K562 (cell line): Measurements from ENCODE around the gene YJEFN3. TPM values are rescaled to one million over a fixed set of nuclear protein-coding genes. Genes with fewer than 3 reads are reported as not detected.
A peak's percentile ranks its signal among the peaks of the same experiment; 100 is the strongest.

Experiments
- ATAC-seq: fragments of 200-7000 bp; cut with Tn5 transposase; 3 replicates; pipeline ENCODE4 v1.9.1; 2020; ENCODE audit warnings: moderate library complexity
- BruUV-seq: library from RNA; stranded (reverse); fragments of 400-500 nt; replicated peaks from 2 replicates; lab custom pipeline; 2021; lab: Mats Ljungman, UMichigan
- CTCF ChIA-PET: fragments of 300-600 bp; formaldehyde crosslinking; extraction: SDS; loops from one replicate; lab custom pipeline; 2021; ENCODE audit warnings: low intra/inter-chr PET ratio; lab: Yijun Ruan, JAX
- POLR2A ChIA-PET: fragments of 300-600, 350-650 bp; sonication (Branson Sonifier 250); formaldehyde crosslinking; extraction: SDS; loops from one replicate; lab custom pipeline; 2021; ENCODE audit warnings: antibody characterized with exemption, inconsistent platforms; lab: Yijun Ruan, JAX
- DNase-seq, 4 experiments: peaks; one replicate each; pipeline versions ENCODE4 v3.0.0 to v3.0.0-alpha.2; 2011 to 2018; ENCODE audit warnings: low spot score in 3 of 4, mixed read lengths in 3 of 4; ENCODE audit errors: extremely low read depth in 1 of 4
- FAIRE-seq: peaks from 2 replicates; lab custom pipeline; 2011; peaks lifted over from hg19 to GRCh38; lab: Jason Lieb, UNC
- H2AFZ ChIP-seq: 2 replicates; pipeline ENCODE4 v1.6.0; 2011; ENCODE audit warnings: low read depth, low read length, control low read depth, inconsistent platforms
- H3K27ac ChIP-seq: fragments of 200-600 bp; 3 replicates; pipeline ENCODE4 v1.8.0; 2011; ENCODE audit warnings: low read depth, mild to moderate bottlenecking, control low read depth, inconsistent platforms, low read length, moderate library complexity, mixed read lengths; ENCODE audit errors: extremely low read depth
- H3K27me3 ChIP-seq, 2 experiments: fragments of 300-600 bp in 1 of 2; 2 replicates in 1 of 2; 3 replicates in 1 of 2; pipeline versions ENCODE4 v1.6.0 to v1.8.0; 2011; ENCODE audit warnings: inconsistent platforms in 2 of 2, low read length in 2 of 2, mild to moderate bottlenecking in 1 of 2, mixed read lengths in 1 of 2, moderate library complexity in 1 of 2; ENCODE audit not compliant: control insufficient read depth in 2 of 2, insufficient read depth in 2 of 2
- H3K36me3 ChIP-seq: fragments of 300-600 bp; 3 replicates; pipeline ENCODE4 v1.8.0; 2011; ENCODE audit warnings: mild to moderate bottlenecking, low read length, inconsistent platforms; ENCODE audit not compliant: control insufficient read depth, insufficient read depth
- H3K4me1 ChIP-seq, 2 experiments: fragments of 200-600 bp in 1 of 2; replicated peaks in 1 of 2; 2 replicates in 1 of 2; 3 replicates in 1 of 2; pipeline versions ENCODE4 v1.5.1 to v1.8.0; 2011; ENCODE audit warnings: inconsistent platforms in 2 of 2, low read length in 2 of 2, mild to moderate bottlenecking in 1 of 2, mixed read lengths in 1 of 2, moderate library complexity in 1 of 2; ENCODE audit not compliant: control insufficient read depth in 2 of 2, insufficient read depth in 2 of 2
- H3K4me2 ChIP-seq: 2 replicates; pipeline ENCODE4 v1.6.1; 2011; ENCODE audit warnings: low read length, control low read depth, inconsistent platforms, mixed read lengths; ENCODE audit not compliant: insufficient read depth
- H3K4me3 ChIP-seq: fragments of 200-600 bp; sonication (generic), shearing (Covaris generic); 2 replicates; pipeline ENCODE4 v1.5.1; 2016; ENCODE audit warnings: control low read depth, inconsistent platforms
- H3K79me2 ChIP-seq: fragments of 200-600 bp; 3 replicates; pipeline ENCODE4 v1.8.0; 2011; ENCODE audit warnings: low read length, inconsistent platforms; ENCODE audit not compliant: control insufficient read depth, insufficient read depth
- H3K9ac ChIP-seq, 2 experiments: 2 replicates each; pipeline versions ENCODE4 v1.6.0 to v1.6.1; 2011; ENCODE audit warnings: low read depth in 2 of 2, low read length in 2 of 2, control low read depth in 1 of 2, inconsistent platforms in 1 of 2, mild to moderate bottlenecking in 1 of 2, mixed read lengths in 1 of 2; ENCODE audit not compliant: insufficient read depth in 1 of 2
- H3K9me1 ChIP-seq: one replicate; pipeline ENCODE4 v1.6.0; 2011; ENCODE audit warnings: inconsistent platforms, mild to moderate bottlenecking, low read length, moderate library complexity; ENCODE audit not compliant: control insufficient read depth, insufficient read depth
- H3K9me3 ChIP-seq: replicated peaks from 2 replicates; pipeline ENCODE4 v1.5.1; 2011; ENCODE audit warnings: low read depth, low read length, inconsistent platforms; ENCODE audit not compliant: control insufficient read depth, insufficient read depth
- H4K20me1 ChIP-seq: replicated peaks from 2 replicates; pipeline ENCODE4 v1.6.1; 2011; ENCODE audit warnings: low read length, inconsistent platforms, mixed read lengths; ENCODE audit not compliant: control insufficient read depth, insufficient read depth
- CBX5 ChIP-seq: IDR thresholded peaks from 2 replicates; pipeline ENCODE4 v1.6.1; 2014; ENCODE audit warnings: low read depth, borderline replicate concordance
- EGR1 ChIP-seq: fragments of 450-650 bp; conservative IDR thresholded peaks from 2 replicates; pipeline ENCODE4 v1.6.1; 2017; ENCODE audit warnings: mild to moderate bottlenecking
- MAZ ChIP-seq, 2 experiments: fragments of 450-650 bp in 1 of 2; sonication (generic) in 1 of 2; formaldehyde crosslinking; IDR thresholded peaks in 1 of 2; conservative IDR thresholded peaks in 1 of 2; 2 replicates each; pipeline versions ENCODE4 v1.4.0 to v1.5.0; 2020; ENCODE audit warnings: mild to moderate bottlenecking in 1 of 2, missing genetic modification reagents in 1 of 2
- MIER1 ChIP-seq: fragments of 450-650 bp; IDR thresholded peaks from 2 replicates; pipeline ENCODE4 v1.6.1; 2016; ENCODE audit warnings: antibody characterized with exemption, mild to moderate bottlenecking, low read depth
- NRF1 ChIP-seq, 2 experiments: fragments of 450-650 bp; IDR thresholded peaks in 1 of 2; conservative IDR thresholded peaks in 1 of 2; 2 replicates each; pipeline ENCODE4 v1.6.1; 2014; ENCODE audit warnings: mild to moderate bottlenecking in 2 of 2
- PHF8 ChIP-seq: fragments of 200-600 bp; sonication (generic); IDR thresholded peaks from 2 replicates; pipeline ENCODE4 v1.6.1; 2012; ENCODE audit warnings: mixed run types, mild to moderate bottlenecking, inconsistent platforms, low read length, moderate library complexity, borderline replicate concordance
- POLR2G ChIP-seq: fragments of 200-400 bp; formaldehyde crosslinking; IDR thresholded peaks from 2 replicates; pipeline ENCODE4 v1.6.1; 2017; ENCODE audit warnings: low read depth, mild to moderate bottlenecking, antibody characterized with exemption, low read length, moderate library complexity
- SIX5 ChIP-seq, 2 experiments: IDR thresholded peaks; 2 replicates each; pipeline ENCODE4 v1.6.1; 2011; ENCODE audit warnings: low read length in 2 of 2, borderline replicate concordance in 1 of 2, low read depth in 1 of 2, mild to moderate bottlenecking in 1 of 2, moderate library complexity in 1 of 2; ENCODE audit not compliant: insufficient read depth in 1 of 2
- SPI1 ChIP-seq: IDR thresholded peaks from 2 replicates; pipeline ENCODE4 v1.6.1; 2011; ENCODE audit warnings: low read depth, low read length, control low read depth, borderline replicate concordance
- ZC3H11A ChIP-seq: IDR thresholded peaks from 2 replicates; pipeline ENCODE4 v1.6.1; 2012; ENCODE audit warnings: low read depth, low read length, improper control_type of control experiment
- ZNF263 ChIP-seq: sonication (generic); formaldehyde crosslinking; IDR thresholded peaks from 2 replicates; pipeline ENCODE4 v1.8.0; 2022; ENCODE audit warnings: mild to moderate bottlenecking, missing genetic modification reagents, borderline replicate concordance
- ZNF778 ChIP-seq: fragments of 450-650 bp; formaldehyde crosslinking; IDR thresholded peaks from 2 replicates; pipeline ENCODE4 v1.4.0; 2020; ENCODE audit warnings: mild to moderate bottlenecking, moderate library complexity
- WGBS: fragments of 100-300 bp; shearing (Covaris generic); methylation state at CpG from one replicate; pipeline ENCODE4 v1.1.6; 2016; ENCODE audit warnings: low coverage, mixed read lengths; ENCODE audit not compliant: insufficient coverage; ENCODE audit errors: missing lambda C conversion rate; 5-methylcytosine and 5-hydroxymethylcytosine counted together
- in situ Hi-C: fragments of 300-500 bp; cut with MboI; formaldehyde crosslinking; loops from 4 replicates; pipeline ENCODE4 v1.15.0; 2018; ENCODE audit warnings: inconsistent platforms, mixed read lengths
- intact Hi-C: fragments of 100-400 bp; cut with micrococcal nuclease; formaldehyde crosslinking; loops from 2 replicates; pipeline ENCODE4 v1.14.2; 2022
- polyA plus RNA-seq, 8 experiments: library from polyadenylated mRNA; depleted of rRNA in 4 of 8; stranded (reverse) in 5 of 8; unstranded in 3 of 8; fragments of >200 nt; fragmentation: Nextera tagmentation in 2 of 8; fragmentation: Illumina TruSeq in 1 of 8; extraction: Ambion mirVana in 2 of 8; extraction: Trizol in 1 of 8; gene quantifications; 2 replicates each; pipeline versions ENCODE4 v1.2.1 to v1.2.3, GENCODE V29; 2011 to 2014; ENCODE audit warnings: inconsistent platforms in 1 of 8, missing spikeins in 1 of 8
- total RNA-seq, 7 experiments: library from RNA; depleted of rRNA in 6 of 7; stranded (reverse); fragments of >200 nt in 6 of 7; fragmentation: Illumina TruSeq in 2 of 7; extraction: Trizol in 2 of 7; gene quantifications; 2 replicates each; pipeline versions ENCODE4 v1.2.1 to v1.2.3, GENCODE V29; 2011 to 2021; ENCODE audit warnings: low replicate concordance in 1 of 7
- TF ChIP-seq, protein P1 (sequence below), 3 experiments: IDR thresholded peaks in 2 of 3; conservative IDR thresholded peaks in 1 of 3; 2 replicates each; pipeline ENCODE4 v1.5.1; 2011 to 2012; ENCODE audit warnings: low read length in 3 of 3, mild to moderate bottlenecking in 3 of 3, control low read depth in 2 of 3, improper control_type of control experiment in 1 of 3, inconsistent platforms in 1 of 3, low read depth in 1 of 3, mixed read lengths in 1 of 3, moderate library complexity in 1 of 3; ENCODE audit not compliant: insufficient read depth in 2 of 3
- TF ChIP-seq, protein P2 (sequence below): sonication (generic); formaldehyde crosslinking; IDR thresholded peaks from 2 replicates; pipeline ENCODE4 v1.8.0; 2022; ENCODE audit warnings: missing genetic modification reagents, mild to moderate bottlenecking, moderate library complexity, borderline replicate concordance
- TF ChIP-seq, protein P3 (sequence below): fragments of 450-650 bp; IDR thresholded peaks from 2 replicates; pipeline ENCODE4 v1.6.1; 2016

YJEFN3 gene
- total and polyA plus RNA-seq, 9 of the 15 experiments (the other 6 are each of a cell fraction or from before 2014, with no cell fraction given), result 0.04 to 5.8 (median 1.3) TPM; not detected in 1

DNA sequence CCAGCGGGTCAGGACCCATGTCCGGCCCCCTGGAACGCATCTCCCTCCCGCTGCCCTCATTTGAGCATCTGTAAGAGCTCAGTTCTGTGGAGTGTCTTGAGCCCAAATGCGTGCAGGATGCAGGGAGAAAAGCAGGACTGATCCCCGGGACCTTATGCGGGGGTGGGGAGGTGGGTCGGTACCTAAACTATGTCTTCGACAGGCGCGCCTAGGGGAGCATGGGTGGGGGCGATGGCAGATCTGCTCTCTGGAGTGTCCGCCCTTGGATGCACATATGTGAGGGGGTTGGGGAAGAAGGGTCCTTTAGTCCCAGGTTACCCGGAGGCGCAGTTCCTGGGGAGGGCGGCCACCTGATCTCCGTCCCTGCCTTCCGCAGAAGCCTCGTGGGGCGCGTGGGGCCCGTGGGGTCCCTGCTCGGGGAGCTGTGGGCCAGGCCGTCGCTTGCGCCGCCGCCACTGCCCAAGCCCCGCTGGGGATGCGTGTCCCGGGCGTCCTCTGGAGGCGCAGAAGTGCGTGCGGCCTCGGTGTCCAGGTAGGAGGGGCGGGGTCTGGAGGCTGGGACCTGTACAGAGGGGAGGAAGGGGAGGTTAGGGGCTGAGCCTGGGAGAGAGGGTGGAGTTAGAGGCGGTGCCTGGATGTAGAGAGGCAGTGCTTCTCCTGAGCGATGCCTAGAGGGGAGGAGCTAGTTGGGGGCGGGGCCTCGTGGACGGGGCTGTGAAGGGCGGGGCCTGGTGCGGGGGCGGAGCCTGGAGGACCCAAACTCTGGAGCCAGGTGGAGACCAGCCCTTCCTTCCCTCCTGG is 12.2 kb downstream of the YJEFN3 start:
- H4K20me1 ChIP-seq, result no peaks in the 10 kb centered on the region
- CTCF ChIA-PET, result no interaction called here
- peak; percentile 98 for ATAC-seq
- peak overlapping the region; percentile 62 for H3K4me2 ChIP-seq
- 46% methylated on average over 21 of the region's 45 CpGs for WGBS
- no peaks in the 10 kb centered on the region for H3K36me3 ChIP-seq
- peak overlapping the region; percentile 34 for H3K4me3 ChIP-seq
- in situ Hi-C loops (loop anchor here (25.0 kb wide), 1 partner anchor 96 kb away; the partner anchor contains the start of genes GMIP and LPAR2), intact Hi-C loops (no loop called here)
- H3K27me3 ChIP-seq, result 0 out of 5 replicates have a peak, but pooled peaks cover 0 to 8% of the 10 kb centered on the region in 2 experiments
- H3K9me3 ChIP-seq, result no peaks in the 10 kb centered on the region; the same call in 1 of the 2 replicates
- DNase-seq, result peak; percentile 88 to 94 (median 92)
- BruUV-seq, result no TSS peak
- FAIRE-seq, result peak; percentile 94
- H3K79me2 ChIP-seq, result no peaks in the 10 kb centered on the region
- H3K9me1 ChIP-seq, result no peaks in the 10 kb centered on the region
- POLR2A ChIA-PET, result interaction anchor here (0.6 to 1.0 kb wide), 4 partner anchors 8 to 407 kb away, joined by 3 to 5 read pairs (median 4); partner anchors contain the start of gene YJEFN3
- peak overlapping the region; percentile 43; the same call in 2 of the 3 replicates for H3K27ac ChIP-seq
- H2AFZ ChIP-seq, result peak overlapping the region; percentile 79
- peaks cover 2 to 71% of the 10 kb centered on the region in 2 experiments; a peak in 2 of 5 replicates for H3K4me1 ChIP-seq
- peak overlapping the region in 1 of 2 experiments; percentile 68; a peak in 1 of 4 replicates for H3K9ac ChIP-seq
- no peak for TF ChIP-seq MIER1
- no peak for TF ChIP-seq ZC3H11A
- TF ChIP-seq CBX5, result no peak
- peak; percentile 45; the same call in 1 of the 2 replicates for TF ChIP-seq POLR2G
- peak; percentile 59; the same call in 1 of the 2 replicates for TF ChIP-seq ZNF263
- TF ChIP-seq SPI1, result peak; percentile 30; the same call in 1 of the 2 replicates
- peak; percentile 70 for TF ChIP-seq EGR1
- TF ChIP-seq SIX5 (IDR thresholded peaks at IDR 0.05; ENCODE audit: borderline replicate concordance in 1 of 2, insufficient read depth in 1 of 2, low read depth in 1 of 2, low read length in 2 of 2), result no peak
- TF ChIP-seq, protein P1, sequence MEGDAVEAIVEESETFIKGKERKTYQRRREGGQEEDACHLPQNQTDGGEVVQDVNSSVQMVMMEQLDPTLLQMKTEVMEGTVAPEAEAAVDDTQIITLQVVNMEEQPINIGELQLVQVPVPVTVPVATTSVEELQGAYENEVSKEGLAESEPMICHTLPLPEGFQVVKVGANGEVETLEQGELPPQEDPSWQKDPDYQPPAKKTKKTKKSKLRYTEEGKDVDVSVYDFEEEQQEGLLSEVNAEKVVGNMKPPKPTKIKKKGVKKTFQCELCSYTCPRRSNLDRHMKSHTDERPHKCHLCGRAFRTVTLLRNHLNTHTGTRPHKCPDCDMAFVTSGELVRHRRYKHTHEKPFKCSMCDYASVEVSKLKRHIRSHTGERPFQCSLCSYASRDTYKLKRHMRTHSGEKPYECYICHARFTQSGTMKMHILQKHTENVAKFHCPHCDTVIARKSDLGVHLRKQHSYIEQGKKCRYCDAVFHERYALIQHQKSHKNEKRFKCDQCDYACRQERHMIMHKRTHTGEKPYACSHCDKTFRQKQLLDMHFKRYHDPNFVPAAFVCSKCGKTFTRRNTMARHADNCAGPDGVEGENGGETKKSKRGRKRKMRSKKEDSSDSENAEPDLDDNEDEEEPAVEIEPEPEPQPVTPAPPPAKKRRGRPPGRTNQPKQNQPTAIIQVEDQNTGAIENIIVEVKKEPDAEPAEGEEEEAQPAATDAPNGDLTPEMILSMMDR (IDR thresholded peaks at IDR 0.05 in 2 of 3, conservative IDR thresholded peaks at IDR 0.05 in 1 of 3; ENCODE audit: insufficient read depth in 2 of 3, low read depth in 1 of 3, low read length in 3 of 3), result peak in 1 of 3 experiments; percentile 41; a peak in 1 of 6 replicates
- peak; percentile 55 to 65; a peak in 3 of 4 replicates for TF ChIP-seq NRF1 (conservative IDR thresholded peaks at IDR 0.05 in 1 of 2, IDR thresholded peaks at IDR 0.05 in 1 of 2)
- TF ChIP-seq, protein P2, sequence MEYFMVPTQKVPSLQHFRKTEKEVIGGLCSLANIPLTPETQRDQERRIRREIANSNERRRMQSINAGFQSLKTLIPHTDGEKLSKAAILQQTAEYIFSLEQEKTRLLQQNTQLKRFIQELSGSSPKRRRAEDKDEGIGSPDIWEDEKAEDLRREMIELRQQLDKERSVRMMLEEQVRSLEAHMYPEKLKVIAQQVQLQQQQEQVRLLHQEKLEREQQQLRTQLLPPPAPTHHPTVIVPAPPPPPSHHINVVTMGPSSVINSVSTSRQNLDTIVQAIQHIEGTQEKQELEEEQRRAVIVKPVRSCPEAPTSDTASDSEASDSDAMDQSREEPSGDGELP (CRISPR knock-in tag), result 0 out of 2 replicates have a peak, but pooled peaks have one; percentile 10
- TF ChIP-seq ZNF778 (CRISPR knock-in tag), result no peak
- peak; percentile 18; the same call in 1 of the 2 replicates for TF ChIP-seq PHF8
- 0 out of 4 replicates have a peak, but pooled peaks of 1 of the 2 experiments have one; percentile 10 for TF ChIP-seq MAZ (CRISPR knock-in tag; conservative IDR thresholded peaks at IDR 0.05 in 1 of 2, IDR thresholded peaks at IDR 0.05 in 1 of 2)
- TF ChIP-seq, protein P3, sequence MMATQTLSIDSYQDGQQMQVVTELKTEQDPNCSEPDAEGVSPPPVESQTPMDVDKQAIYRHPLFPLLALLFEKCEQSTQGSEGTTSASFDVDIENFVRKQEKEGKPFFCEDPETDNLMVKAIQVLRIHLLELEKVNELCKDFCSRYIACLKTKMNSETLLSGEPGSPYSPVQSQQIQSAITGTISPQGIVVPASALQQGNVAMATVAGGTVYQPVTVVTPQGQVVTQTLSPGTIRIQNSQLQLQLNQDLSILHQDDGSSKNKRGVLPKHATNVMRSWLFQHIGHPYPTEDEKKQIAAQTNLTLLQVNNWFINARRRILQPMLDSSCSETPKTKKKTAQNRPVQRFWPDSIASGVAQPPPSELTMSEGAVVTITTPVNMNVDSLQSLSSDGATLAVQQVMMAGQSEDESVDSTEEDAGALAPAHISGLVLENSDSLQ, result peak; percentile 56
